GM20000 (cell line): ENCODE results near the gene GPR89B.

Source experiments
- DNase-seq: peaks from one replicate; pipeline ENCODE4 v3.0.0; 2012; ENCODE audit warnings: low spot score
- TF ChIP-seq, protein P1 (sequence below): IDR thresholded peaks from 2 replicates; pipeline ENCODE4 v1.5.1; 2012; ENCODE audit warnings: mild to moderate bottlenecking, control low read depth; ENCODE audit errors: extremely low read depth, missing control alignments

Gene GPR89B

GRCh38 chr1:147895123-147895522 is 33.1 kb upstream of the GPR89B start:
- no peak for DNase-seq
- TF ChIP-seq, protein P1, sequence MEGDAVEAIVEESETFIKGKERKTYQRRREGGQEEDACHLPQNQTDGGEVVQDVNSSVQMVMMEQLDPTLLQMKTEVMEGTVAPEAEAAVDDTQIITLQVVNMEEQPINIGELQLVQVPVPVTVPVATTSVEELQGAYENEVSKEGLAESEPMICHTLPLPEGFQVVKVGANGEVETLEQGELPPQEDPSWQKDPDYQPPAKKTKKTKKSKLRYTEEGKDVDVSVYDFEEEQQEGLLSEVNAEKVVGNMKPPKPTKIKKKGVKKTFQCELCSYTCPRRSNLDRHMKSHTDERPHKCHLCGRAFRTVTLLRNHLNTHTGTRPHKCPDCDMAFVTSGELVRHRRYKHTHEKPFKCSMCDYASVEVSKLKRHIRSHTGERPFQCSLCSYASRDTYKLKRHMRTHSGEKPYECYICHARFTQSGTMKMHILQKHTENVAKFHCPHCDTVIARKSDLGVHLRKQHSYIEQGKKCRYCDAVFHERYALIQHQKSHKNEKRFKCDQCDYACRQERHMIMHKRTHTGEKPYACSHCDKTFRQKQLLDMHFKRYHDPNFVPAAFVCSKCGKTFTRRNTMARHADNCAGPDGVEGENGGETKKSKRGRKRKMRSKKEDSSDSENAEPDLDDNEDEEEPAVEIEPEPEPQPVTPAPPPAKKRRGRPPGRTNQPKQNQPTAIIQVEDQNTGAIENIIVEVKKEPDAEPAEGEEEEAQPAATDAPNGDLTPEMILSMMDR: no peak

GRCh38 chr1:147897029-147897752 is 31.0 kb upstream of the GPR89B start:
- DNase-seq: no peak
- TF ChIP-seq, protein P1: no peak

DNA sequence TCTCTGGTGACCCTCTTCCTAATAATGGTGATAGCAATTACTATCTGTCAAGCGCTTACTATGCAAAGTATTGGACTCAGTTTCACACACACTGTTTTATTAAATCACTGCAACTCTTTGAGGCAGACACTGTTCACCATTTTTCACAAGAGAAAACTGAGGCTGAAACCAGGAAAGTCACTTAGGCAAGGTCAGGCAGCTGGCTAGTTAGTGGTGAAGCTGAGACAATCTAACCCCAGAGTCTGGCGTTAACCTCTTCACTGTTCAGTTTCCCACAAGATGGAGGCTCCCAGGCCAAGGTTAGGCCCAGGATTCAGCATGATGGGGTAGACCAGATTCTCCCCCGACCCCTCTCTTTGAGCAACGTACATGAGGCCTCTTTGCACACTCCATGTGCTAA is 30.4 kb upstream of the GPR89B start:
- TF ChIP-seq, protein P1: no peak
- no peak for DNase-seq

DNA sequence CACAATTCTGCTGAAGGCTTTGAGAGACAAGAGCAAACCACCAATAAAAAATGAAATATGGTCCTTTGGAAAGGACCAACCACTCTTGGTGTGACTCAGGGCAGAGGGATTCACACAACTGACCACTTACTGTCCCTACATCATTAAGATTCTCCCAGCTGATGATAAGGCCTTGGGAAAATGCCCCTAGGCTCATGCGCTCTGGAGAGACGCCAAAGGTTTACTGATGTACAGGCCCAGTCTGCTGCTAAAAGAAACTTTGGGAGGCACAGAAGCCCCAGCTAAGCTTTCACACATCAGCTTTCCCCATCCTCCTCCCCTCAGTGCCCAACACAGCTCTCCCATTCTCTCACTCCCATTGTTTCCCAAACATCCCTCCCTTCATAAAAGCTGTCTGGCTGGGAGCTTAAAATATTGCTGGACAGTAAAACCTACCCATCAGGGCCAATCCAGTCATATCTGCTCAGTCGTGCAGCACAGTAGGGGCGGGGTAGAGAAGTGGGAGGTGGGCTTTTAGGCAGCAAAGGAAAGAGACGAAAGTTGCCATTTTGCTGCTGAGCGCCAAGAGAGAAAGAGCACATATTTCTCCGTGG is 25.9 kb upstream of the GPR89B start, which contains the start of gene GJA8:
GJA8 (plus strand) TSS at position 543 of the 593 bp plus-strand sequence. CDS start 5,161 bp downstream, outside the sequence.
- TF ChIP-seq, protein P1: no peak
- DNase-seq: no peak

- TF ChIP-seq, protein P1: no peak
- DNase-seq: no peak
Observed at GRCh38 chr1:147904726-147905125, 23.5 kb upstream of the GPR89B start.

- no peak for DNase-seq
- TF ChIP-seq, protein P1: no peak
Observed at GRCh38 chr1:147907786-147908509, 20.3 kb upstream of the GPR89B start.

GRCh38 chr1:147912553-147912952 is 15.7 kb upstream of the GPR89B start:
- TF ChIP-seq, protein P1: no peak
- DNase-seq: no peak
